Left ventricle myocardium inferior (tissue), 1 donor: ENCODE results near the gene SNRNP25. TPM values are rescaled to one million over a fixed set of nuclear protein-coding genes. Genes with fewer than 3 reads are reported as not detected.

ENCODE experiments used
- DNase-seq: peaks from one replicate; pipeline ENCODE4 v3.0.0-alpha.2; 2020
- H3K27ac ChIP-seq: fragments of 200-600 bp; replicated peaks from 2 replicates; pipeline ENCODE4 v1.8.0; 2021
- H3K27me3 ChIP-seq: fragments of 200-600 bp; 2 replicates; pipeline ENCODE4 v1.8.0; 2021; ENCODE audit warnings: low read depth
- H3K36me3 ChIP-seq: fragments of 200-600 bp; 2 replicates; pipeline ENCODE4 v1.8.0; 2021
- H3K4me1 ChIP-seq: fragments of 200-600 bp; 2 replicates; pipeline ENCODE4 v1.8.0; 2021
- H3K4me3 ChIP-seq: fragments of 200-600 bp; 2 replicates; pipeline ENCODE4 v1.8.0; 2021; ENCODE audit warnings: mild to moderate bottlenecking, moderate library complexity
- H3K9me3 ChIP-seq: fragments of 200-600 bp; replicated peaks from 2 replicates; pipeline ENCODE4 v1.8.0; 2021
- intact Hi-C: fragments of 100-400 bp; cut with micrococcal nuclease; formaldehyde crosslinking; loops from one replicate; pipeline ENCODE4 v1.11.0; 2022
- total RNA-seq: library from RNA; stranded (reverse); fragmentation: NEBNext Ultra II Directional; extraction: Animal tissue kit (Norgen Biotek cat#: 25700); gene quantifications from one replicate; pipeline ENCODE4 v1.2.1, GENCODE V29; 2021
- TF ChIP-seq, protein P1 (sequence below): fragments of 200-600 bp; IDR thresholded peaks from 2 replicates; pipeline ENCODE4 v1.8.0; 2021; ENCODE audit warnings: antibody characterized with exemption, mild to moderate bottlenecking, borderline replicate concordance
- donor health status: DM: no; HTN: yes; CAD: no; lungs with severe emphysema.

Gene SNRNP25
- total RNA-seq, 1 donor from 2014 or later = 71.2 TPM

- TF ChIP-seq, protein P1, sequence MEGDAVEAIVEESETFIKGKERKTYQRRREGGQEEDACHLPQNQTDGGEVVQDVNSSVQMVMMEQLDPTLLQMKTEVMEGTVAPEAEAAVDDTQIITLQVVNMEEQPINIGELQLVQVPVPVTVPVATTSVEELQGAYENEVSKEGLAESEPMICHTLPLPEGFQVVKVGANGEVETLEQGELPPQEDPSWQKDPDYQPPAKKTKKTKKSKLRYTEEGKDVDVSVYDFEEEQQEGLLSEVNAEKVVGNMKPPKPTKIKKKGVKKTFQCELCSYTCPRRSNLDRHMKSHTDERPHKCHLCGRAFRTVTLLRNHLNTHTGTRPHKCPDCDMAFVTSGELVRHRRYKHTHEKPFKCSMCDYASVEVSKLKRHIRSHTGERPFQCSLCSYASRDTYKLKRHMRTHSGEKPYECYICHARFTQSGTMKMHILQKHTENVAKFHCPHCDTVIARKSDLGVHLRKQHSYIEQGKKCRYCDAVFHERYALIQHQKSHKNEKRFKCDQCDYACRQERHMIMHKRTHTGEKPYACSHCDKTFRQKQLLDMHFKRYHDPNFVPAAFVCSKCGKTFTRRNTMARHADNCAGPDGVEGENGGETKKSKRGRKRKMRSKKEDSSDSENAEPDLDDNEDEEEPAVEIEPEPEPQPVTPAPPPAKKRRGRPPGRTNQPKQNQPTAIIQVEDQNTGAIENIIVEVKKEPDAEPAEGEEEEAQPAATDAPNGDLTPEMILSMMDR = no peak
- Histone ChIP-seq H3K27me3 (no peaks in the 10 kb centered on the region), H3K9me3 (no peaks in the 10 kb centered on the region), H3K27ac (no peak overlapping the region), H3K4me3 (no peak overlapping the region), H3K4me1 (peaks cover 34% of the 10 kb centered on the region), H3K36me3 (peaks cover 68% of the 10 kb centered on the region)
- intact Hi-C loops = no loop called here
- no peak for DNase-seq
Observed at GRCh38 chr16:62968-63391, 9.4 kb downstream of the SNRNP25 start.

- H3K4me1 ChIP-seq = peaks cover 39% of the 10 kb centered on the region
- TF ChIP-seq, protein P1 = no peak
- intact Hi-C loops = no loop called here
- peaks cover 64% of the 10 kb centered on the region for H3K36me3 ChIP-seq
- H3K9me3 ChIP-seq = no peaks in the 10 kb centered on the region
- H3K4me3 ChIP-seq = no peak overlapping the region
- DNase-seq = no peak
- H3K27ac ChIP-seq = no peak overlapping the region
- H3K27me3 ChIP-seq = no peaks in the 10 kb centered on the region
Observed at GRCh38 chr16:63466-63865, 9.8 kb downstream of the SNRNP25 start.

DNA sequence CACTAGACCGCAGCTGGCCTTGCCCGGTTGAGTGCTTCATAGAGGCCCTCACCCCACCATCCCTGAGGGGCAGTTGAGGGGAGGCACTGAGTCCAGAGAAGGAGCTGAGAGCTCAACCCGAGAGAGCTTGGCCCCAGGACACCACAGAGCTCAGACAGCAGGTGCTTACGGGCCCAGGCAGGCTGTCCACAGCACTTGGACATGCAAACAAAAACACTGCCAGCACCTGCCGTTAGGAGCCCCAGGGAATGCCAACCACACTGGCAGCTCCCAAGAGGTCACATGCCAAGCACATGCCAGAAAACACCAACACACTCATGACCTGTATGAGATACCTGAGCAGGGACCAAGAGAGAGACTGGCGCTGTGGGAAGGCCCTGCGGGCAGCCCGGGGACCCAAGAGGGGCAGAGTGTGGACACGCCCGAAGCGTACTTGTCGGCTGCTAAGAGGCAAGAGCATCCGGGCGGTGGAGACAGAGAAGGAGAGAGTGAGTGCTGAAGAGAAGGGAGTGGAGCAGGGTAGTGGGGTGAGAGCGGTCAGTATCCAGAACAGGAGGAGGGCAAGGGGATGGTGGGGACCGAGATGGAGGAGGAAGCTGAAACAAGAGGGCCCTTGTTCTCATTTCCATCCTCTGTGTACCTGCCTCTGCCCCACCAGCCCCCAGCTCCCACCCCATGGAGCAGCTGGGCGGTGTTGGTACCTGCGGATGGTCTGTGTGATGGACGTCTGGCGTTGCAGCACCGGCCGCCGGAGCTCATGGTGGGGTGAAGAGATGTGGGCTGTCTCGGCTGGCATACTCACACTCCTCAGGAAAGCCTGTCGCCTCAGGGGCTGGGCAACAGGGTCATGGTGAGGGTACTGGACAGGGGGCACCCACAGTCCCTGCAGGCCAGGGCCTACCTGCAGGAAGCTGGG, 10.6 kb downstream of the SNRNP25 start:
- Histone ChIP-seq H3K27me3 (no peaks in the 10 kb centered on the region), H3K27ac (no peak overlapping the region), H3K4me3 (no peak overlapping the region), H3K9me3 (no peaks in the 10 kb centered on the region), H3K4me1 (peaks cover 46% of the 10 kb centered on the region), H3K36me3 (peaks cover 56% of the 10 kb centered on the region)
- intact Hi-C loops = no loop called here
- DNase-seq = no peak
- TF ChIP-seq, protein P1 = no peak

DNA sequence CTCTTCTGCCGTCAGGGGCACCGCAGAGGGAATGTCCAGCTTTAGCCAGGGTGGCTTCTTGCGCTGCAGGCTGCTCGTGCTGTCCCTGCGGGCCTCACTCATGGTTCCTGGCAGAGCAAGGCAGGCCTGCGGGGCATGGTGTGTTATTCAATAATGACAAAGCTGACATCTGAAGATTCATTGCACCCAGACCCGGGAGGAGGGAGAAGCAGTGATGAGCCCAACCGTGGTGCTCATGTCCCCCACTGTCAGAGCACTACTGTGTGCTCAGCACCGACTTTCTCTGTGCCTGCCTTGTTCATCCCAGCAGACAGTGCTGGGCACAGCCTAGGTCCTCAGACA, 11.3 kb downstream of the SNRNP25 start:
- Histone ChIP-seq H3K4me3 (no peak overlapping the region), H3K36me3 (peaks cover 49% of the 10 kb centered on the region), H3K9me3 (no peaks in the 10 kb centered on the region), H3K27me3 (no peaks in the 10 kb centered on the region), H3K27ac (no peak overlapping the region), H3K4me1 (peaks cover 53% of the 10 kb centered on the region)
- intact Hi-C loops = no loop called here
- TF ChIP-seq, protein P1 = no peak
- no peak for DNase-seq

GRCh38 chr16:65745-66144, 12.1 kb downstream of the SNRNP25 start:
- Histone ChIP-seq H3K27me3 (no peaks in the 10 kb centered on the region), H3K36me3 (peaks cover 41% of the 10 kb centered on the region), H3K4me1 (peaks cover 61% of the 10 kb centered on the region), H3K9me3 (no peaks in the 10 kb centered on the region), H3K4me3 (no peak overlapping the region), H3K27ac (peak overlapping the region; percentile 18)
- intact Hi-C loops = no loop called here
- TF ChIP-seq, protein P1 = no peak
- peak; percentile 85 for DNase-seq
